COLO829 (cell line): ENCODE results near the gene ABHD5.
A peak's percentile ranks its signal among the peaks of the same experiment; 100 is the strongest.

Experiments used
- DNase-seq: peaks from one replicate; pipeline ENCODE4 v3.0.0; 2012; ENCODE audit warnings: low spot score

Gene ABHD5

GRCh38 chr3:43757666-43758321 is 67.1 kb downstream of the ABHD5 start:
- no peak for DNase-seq

DNA sequence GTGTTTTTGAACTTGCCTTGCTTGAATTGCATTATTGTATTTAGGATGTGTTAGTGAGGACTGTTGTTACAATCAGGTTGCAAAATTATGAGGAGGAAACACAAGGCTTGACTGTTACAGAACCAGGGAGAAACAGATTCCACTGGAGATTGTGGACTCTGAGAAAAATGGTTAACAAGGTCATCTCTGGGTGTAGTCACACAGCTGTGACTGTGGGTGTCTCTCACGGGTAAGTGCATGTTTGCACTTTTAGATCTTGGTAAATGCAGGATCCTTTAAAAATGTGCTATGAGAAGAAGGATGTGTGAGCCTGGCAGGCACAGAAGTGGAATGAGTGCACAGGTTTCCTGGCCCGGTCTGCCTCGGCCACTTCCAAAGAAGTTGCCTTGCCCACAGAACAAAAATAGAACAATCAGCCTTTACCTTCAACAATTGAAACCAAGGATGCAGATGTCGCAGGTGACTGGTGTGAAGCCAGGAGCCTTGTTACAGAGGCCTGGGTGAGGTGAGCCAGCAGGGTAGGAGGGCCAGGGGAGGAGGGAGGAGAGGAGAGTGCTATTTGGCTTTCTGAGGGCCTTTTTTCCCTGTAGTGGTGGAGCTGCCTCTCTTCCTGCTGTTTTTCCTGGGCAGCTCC is 68.0 kb downstream of the ABHD5 start:
- no peak for DNase-seq

GRCh38 chr3:43759297-43759782 is 68.6 kb downstream of the ABHD5 start:
- no peak for DNase-seq

GRCh38 chr3:43759938-43760337 is 69.2 kb downstream of the ABHD5 start:
- DNase-seq, result no peak

DNA sequence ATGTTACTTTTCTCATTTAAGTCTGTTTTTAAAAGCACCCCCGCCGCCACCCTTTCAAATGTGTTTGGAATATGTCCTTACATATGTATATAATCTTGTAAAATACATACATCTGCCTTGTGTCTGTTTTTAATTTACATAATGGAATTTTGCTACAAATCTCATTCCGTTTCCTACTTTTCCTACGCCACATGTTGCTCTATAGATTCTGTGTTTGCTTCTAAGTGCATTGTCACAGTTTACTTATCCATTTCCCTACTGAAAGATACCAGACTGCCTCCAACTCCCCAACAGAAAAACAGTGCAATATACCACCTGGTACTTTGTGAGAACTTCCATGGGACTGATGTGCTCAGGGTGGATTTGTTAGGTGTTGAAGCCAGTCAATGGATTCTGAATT is 70.2 kb downstream of the ABHD5 start:
- DNase-seq, result no peak

- DNase-seq, result no peak
Observed at GRCh38 chr3:43762451-43762850, 71.7 kb downstream of the ABHD5 start.

- no peak for DNase-seq
Observed at GRCh38 chr3:43764056-43764455, 73.3 kb downstream of the ABHD5 start.

DNA sequence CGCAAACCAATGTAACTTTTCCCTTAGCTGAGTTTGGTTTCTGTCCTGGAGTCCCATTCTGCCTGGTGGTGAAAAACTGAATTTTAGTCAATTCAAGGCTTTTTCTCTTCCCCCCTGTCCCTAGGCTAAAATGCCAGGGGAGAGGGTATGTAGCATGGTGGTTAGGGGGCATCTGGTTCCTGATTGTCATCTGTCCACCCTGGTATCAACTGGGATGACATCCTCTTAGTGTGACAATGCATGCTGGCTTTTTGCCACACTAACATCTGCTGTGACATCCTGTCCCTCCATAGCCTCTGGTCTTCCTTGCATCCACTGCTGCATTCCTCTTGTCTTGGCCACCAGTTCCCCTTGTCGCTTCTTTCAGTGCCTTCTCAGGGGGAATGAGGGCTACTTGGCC is 73.7 kb downstream of the ABHD5 start:
- DNase-seq, result no peak

DNA sequence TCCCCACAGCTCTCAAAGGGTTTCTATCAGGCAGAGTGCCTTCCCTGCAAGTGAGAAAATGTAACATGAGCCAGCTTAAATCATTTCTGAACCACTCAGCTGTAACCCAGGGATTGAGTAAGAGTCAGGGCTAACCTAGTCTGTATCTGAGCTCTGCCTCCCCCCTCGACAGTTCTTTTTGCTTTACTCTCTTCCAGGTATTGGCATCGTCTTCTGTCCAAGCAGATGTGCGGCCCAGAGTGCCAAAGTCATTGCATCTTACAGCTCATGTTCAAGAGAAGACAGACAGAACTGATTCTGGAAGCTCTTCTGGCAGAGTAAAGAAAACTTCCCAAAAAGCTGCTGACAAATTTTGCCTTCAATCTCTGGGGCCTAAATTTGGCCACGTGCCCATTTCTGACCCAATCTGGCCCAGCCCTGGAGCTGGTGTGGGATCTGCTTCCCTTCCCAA is 74.8 kb downstream of the ABHD5 start:
- no peak for DNase-seq

GRCh38 chr3:43766672-43767465 is 76.1 kb downstream of the ABHD5 start:
- peak; percentile 54 for DNase-seq

DNA sequence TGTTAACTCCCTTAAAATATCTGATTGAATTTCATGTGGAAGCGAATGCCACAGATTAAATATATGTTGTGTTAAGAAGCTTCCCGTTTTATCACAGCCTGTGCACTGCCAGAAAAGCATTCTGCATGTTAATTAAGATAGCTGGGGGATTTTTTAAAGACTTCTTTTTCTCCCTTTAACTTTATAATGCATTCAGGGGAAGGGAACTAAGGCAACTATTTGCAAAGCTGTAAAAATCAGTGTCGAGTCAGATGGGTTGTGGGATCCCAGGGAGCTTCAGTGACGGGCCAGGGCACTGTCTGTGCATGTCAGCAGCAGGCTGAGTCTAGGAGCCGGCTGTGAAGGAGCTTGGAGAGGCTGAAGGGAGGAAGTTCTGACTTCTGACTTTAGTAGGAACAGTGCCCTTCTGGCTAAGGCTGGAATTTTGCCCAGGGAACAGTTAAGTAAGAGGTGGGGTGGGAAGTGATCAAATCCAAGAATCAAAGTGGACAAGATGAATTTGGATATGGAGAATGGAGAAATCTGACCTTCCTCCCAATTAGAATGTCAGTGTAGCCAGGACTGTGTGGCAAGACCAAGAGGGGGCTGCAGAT is 77.7 kb downstream of the ABHD5 start:
- no peak for DNase-seq

GRCh38 chr3:43769097-43769884 is 78.6 kb downstream of the ABHD5 start:
- DNase-seq, result peak; percentile 96

DNA sequence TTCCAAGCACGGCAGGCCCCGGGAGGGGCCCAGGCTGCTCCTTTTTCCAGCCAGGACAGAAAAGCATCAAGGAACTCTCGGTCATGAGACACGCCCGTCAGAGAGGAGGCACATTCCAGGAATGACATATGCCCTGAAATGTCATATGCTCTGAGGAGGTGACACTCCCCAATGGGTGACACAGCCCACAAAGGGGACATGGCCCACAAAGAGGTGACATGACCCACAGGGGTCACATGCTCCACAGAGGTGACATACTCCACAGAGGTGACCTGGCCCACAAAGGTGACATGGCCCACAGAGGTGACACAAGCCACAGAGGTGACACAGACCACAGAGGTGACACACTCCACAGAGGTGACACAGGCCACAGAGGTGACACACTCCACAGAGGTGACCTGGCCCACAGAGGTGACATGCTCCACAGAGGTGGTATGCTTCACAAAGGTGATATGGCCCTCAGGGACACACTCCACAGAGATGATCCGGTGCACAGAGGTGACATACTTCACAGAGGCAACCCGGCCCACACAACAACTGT is 79.2 kb downstream of the ABHD5 start:
- no peak for DNase-seq

DNA sequence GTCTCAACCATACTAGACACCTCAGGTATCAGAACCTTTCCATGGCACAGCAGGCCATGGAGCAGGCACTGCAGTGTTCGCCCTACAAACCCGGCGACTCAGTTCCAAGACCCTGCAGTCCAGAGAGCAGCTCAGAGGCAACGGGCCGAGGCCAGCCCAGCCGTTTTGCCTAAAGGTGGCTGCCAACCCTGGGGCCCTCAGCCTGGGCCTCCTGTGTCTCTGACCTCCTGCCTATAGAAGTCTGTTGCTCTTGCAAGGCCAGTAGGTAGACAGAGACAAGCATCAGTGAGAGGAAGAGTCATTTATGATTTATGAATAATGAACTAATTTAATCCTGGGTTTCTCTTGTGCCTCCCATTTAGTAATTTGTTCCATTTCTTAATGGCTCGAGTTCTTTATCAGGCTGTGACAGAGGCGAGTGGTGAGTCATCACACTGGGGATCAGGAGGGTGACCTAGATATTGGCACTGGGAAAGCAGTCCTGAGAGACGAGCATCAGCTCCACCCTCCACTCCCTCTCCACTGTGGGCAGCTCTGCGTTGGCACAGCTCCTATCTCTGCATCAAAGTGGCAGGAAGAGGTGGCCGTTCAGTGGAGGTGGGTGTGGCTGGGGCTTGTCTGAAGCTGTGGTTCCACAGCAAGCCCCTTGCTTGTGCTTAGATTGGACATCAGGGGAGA is 79.8 kb downstream of the ABHD5 start:
- DNase-seq, result peak; percentile 53

GRCh38 chr3:43771610-43772009 is 80.9 kb downstream of the ABHD5 start:
- DNase-seq, result no peak

- no peak for DNase-seq
Observed at GRCh38 chr3:43773273-43774094, 82.7 kb downstream of the ABHD5 start.

GRCh38 chr3:43774799-43775198 is 84.1 kb downstream of the ABHD5 start:
- DNase-seq, result no peak

DNA sequence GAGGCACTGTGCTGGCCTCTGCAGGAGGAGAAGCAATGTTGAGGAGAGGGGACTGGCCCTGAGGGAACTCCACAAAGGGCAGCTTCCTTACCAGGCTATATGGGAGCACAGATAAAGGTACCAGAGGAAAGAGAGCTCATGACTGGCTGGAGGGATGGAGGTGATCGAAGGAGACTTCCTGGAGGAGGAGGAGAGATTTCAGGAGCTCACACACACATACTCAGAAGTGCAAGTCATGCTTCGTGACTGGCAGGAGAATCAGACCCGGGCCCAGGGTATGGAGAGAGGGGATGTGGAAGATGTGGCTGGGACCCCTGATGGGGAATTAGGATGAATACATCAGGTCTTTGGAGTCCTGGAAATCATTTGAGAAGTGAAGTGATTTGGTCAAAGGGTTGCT is 85.4 kb downstream of the ABHD5 start:
- DNase-seq, result no peak

DNA sequence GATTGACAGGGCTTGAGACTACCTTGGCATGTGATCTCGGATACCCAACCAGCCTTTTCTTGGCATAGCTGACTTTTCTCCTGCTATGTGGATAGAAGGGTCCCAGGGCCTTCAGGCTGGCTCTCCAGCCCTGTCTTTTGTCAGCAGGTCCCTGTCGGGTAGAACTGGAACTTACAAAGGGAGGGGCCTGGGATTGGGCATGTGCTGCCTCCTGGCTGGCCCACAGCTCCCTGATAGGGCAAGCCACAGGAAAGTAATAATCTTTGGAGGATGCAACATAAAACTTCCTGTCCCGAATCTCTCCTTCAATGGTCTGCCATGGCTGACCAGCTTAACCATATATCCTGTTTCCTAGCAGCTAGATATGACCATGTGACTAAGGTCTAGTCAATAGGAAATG is 89.1 kb downstream of the ABHD5 start:
- no peak for DNase-seq

DNA sequence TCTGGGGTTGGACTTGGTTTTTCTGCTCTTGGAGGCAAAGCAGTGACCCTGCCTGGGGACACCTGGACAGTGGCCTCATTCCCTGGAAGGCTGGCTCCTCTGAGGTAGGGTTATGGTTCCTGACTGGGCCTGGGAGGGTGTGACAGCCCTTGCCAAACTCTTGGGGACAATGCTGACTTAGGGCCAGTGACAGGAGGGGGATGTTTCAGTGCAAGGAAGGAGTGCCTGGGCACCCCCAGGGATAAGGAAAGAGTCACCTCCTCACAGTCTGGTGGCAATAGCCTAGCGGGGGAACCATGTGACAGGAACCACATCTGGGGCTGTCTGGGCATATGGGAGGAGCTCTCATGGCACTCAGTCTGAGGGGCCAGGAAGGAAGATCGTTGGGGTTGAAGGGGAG is 91.8 kb downstream of the ABHD5 start:
- DNase-seq, result no peak
